ENCODE results near the gene ADGRL1.

Gene ADGRL1

GRCh38 chr19:14107581-14108461, 98.1 kb downstream of the ADGRL1 start:
- no peak for DNase-seq

GRCh38 chr19:14106840-14107239, 99.1 kb downstream of the ADGRL1 start:
- no peak for DNase-seq

DNA sequence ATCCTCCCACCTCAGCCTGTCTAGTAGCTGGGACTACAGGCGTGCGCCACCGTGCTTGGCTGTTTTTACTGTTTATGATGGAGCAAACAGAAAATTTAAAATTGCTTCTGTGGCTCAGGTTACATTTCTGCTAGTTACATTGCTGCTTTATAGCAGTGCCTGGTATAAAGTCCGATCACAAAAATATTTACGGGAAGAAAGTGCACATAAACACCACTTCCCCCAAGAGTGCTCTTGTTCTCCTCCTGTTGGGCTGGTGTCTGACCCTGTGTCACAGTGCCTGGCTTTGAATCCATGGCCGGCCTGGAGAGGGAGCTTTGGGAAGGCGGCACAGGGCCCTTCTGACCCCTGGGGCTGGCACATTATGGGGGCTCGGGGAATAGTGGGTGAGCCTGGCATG, 100.3 kb downstream of the ADGRL1 start:
- no peak for DNase-seq

DNA sequence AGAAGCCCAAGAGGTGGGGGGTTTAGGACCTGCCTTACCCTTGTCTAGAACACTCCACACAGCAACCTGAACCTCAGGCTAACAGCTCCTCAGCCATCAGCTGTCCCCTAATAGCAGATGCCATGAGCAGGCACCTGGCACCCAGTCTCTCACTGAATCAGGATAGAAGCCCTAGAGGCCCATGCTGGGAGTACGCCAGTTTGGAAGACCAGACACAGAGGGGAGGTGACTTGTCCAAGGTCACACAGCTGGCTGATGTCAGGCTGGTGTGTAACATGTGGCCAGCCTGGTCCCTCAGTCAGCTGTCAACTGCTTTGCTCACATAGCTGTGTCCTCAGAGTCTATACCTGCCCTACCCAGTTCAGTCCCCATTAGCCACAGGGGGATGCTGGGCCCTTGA, 102.7 kb downstream of the ADGRL1 start:
- no peak for DNase-seq

GRCh38 chr19:14102756-14103155, 103.2 kb downstream of the ADGRL1 start:
- DNase-seq, result no peak

DNA sequence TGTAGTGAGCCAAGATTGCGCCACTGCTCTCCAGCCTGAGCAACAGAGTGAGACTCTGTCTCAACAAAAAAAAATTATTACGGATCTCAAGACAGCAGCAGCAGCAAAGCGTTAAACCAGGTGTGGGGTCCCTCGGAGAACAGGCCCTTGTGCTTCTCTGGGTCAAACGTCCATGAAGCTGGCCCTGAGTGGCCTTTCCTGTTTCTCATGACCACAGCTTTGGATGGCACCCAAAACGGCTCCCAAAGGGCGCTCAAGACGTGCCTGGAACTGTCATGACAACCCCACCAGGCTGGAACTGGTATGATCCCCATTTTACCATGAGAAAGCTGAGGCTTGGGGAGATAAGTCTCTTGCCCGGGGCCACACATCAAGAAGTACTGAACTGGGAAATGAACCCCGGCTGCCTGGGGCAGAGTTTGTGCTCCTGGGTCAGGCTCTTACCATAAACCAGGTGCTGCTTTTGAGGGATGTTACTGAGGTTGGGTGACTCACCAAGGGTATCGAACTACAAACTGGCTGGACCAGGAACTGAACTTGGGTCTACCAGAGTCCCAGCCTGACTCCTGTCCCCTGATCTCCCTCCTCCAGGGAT, 103.8 kb downstream of the ADGRL1 start:
- DNase-seq, result no peak

DNA sequence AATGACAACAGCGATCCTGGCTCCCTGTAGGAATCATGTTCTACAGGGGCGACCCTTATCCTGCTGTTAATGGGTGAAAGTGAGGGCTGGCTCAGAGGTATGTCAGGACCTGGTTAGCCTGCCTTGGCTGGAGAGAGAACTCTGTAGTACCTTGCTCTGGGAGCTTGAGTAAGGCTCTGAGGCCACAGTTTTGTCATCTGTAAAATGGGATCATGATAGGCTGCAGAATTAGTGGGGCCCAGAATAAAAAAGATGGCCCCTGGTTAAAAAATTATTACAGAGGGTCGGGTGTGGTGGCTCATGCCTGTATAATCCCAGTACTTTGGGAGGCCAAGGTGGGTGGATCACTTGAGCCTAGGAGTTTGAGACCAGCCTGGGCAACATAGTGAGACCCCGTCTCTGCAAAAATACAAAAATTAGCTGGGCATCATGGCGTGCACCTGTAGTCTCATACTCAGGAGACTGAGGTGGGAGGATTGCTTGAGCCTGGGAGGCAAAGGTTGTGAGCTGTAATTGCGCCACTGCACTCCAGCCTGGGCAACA, 104.9 kb downstream of the ADGRL1 start:
- no peak for DNase-seq
